Measurements from ENCODE around the gene RPL23.

Gene RPL23

GRCh38 chr17:38885044-38885727, 31.7 kb upstream of the RPL23 start:
- Histone ChIP-seq H3K27ac (ENCODE audit: low read depth in 2 of 2, low read length in 2 of 2) (peak overlapping the region; percentile 59 to 61), H3K9ac (ENCODE audit: low read depth in 1 of 2, low read length in 2 of 2) (peak overlapping the region; percentile 3 to 19), H3K4me1 (ENCODE audit: control insufficient read depth in 2 of 2, insufficient read depth in 2 of 2, low read length in 2 of 2) (peaks cover 61 to 65% of the 10 kb centered on the region in 2 donors)

GRCh38 chr17:38883592-38884526, 30.3 kb upstream of the RPL23 start:
- Histone ChIP-seq H3K9ac (ENCODE audit: low read depth in 1 of 2, low read length in 2 of 2) (no peak overlapping the region), H3K36me3 (ENCODE audit: control insufficient read depth in 2 of 2, insufficient read depth in 2 of 2, low read length in 2 of 2) (peaks cover 29 to 61% of the 10 kb centered on the region in 2 donors), H3K4me1 (ENCODE audit: control insufficient read depth in 2 of 2, insufficient read depth in 2 of 2, low read length in 2 of 2) (peaks cover 67 to 68% of the 10 kb centered on the region in 2 donors), H3K27me3 (ENCODE audit: control insufficient read depth in 2 of 2, insufficient read depth in 2 of 2, low read length in 2 of 2) (no peaks in the 10 kb centered on the region), H3K9me3 (ENCODE audit: control insufficient read depth in 2 of 2, low read length in 2 of 2) (no peaks in the 10 kb centered on the region), H3K27ac (ENCODE audit: low read depth in 2 of 2, low read length in 2 of 2) (peak overlapping the region; percentile 43 to 48), H3K4me3 (ENCODE audit: low read length in 2 of 2) (peak overlapping the region in 1 of 2 donors; percentile 13)

More at GRCh38 chr17:38885044-38885727, 31.7 kb upstream of the RPL23 start:
- Histone ChIP-seq H3K9me3 (ENCODE audit: control insufficient read depth in 2 of 2, low read length in 2 of 2) (no peaks in the 10 kb centered on the region), H3K36me3 (ENCODE audit: control insufficient read depth in 2 of 2, insufficient read depth in 2 of 2, low read length in 2 of 2) (peaks cover 37 to 62% of the 10 kb centered on the region in 2 donors), H3K4me3 (ENCODE audit: low read length in 2 of 2) (peak overlapping the region in 1 of 2 donors; percentile 26), H3K27me3 (ENCODE audit: control insufficient read depth in 2 of 2, insufficient read depth in 2 of 2, low read length in 2 of 2) (no peaks in the 10 kb centered on the region)

- Histone ChIP-seq H3K4me3 (ENCODE audit: low read length in 2 of 2) (no peak overlapping the region), H3K27ac (ENCODE audit: low read depth in 2 of 2, low read length in 2 of 2) (peak overlapping the region in 1 of 2 donors; percentile 43), H3K9ac (ENCODE audit: low read depth in 1 of 2, low read length in 2 of 2) (no peak overlapping the region), H3K4me1 (ENCODE audit: control insufficient read depth in 2 of 2, insufficient read depth in 2 of 2, low read length in 2 of 2) (peaks cover 68 to 73% of the 10 kb centered on the region in 2 donors), H3K27me3 (ENCODE audit: control insufficient read depth in 2 of 2, insufficient read depth in 2 of 2, low read length in 2 of 2) (no peaks in the 10 kb centered on the region), H3K9me3 (ENCODE audit: control insufficient read depth in 2 of 2, low read length in 2 of 2) (no peaks in the 10 kb centered on the region), H3K36me3 (ENCODE audit: control insufficient read depth in 2 of 2, insufficient read depth in 2 of 2, low read length in 2 of 2) (peaks cover 35 to 64% of the 10 kb centered on the region in 2 donors)
Measured at GRCh38 chr17:38882870-38883269, 29.3 kb upstream of the RPL23 start.

- peak overlapping the region; percentile 11 to 13 for H3K27ac ChIP-seq (ENCODE audit: low read depth in 2 of 2, low read length in 2 of 2)
- no peak overlapping the region for H3K9ac ChIP-seq (ENCODE audit: low read depth in 1 of 2, low read length in 2 of 2)
- no peak overlapping the region for H3K4me3 ChIP-seq (ENCODE audit: low read length in 2 of 2)
- H3K27me3 ChIP-seq (ENCODE audit: control insufficient read depth in 2 of 2, insufficient read depth in 2 of 2, low read length in 2 of 2) = no peaks in the 10 kb centered on the region
- no peaks in the 10 kb centered on the region for H3K9me3 ChIP-seq (ENCODE audit: control insufficient read depth in 2 of 2, low read length in 2 of 2)
- H3K36me3 ChIP-seq (ENCODE audit: control insufficient read depth in 2 of 2, insufficient read depth in 2 of 2, low read length in 2 of 2) = peaks cover 33 to 61% of the 10 kb centered on the region in 2 donors
- H3K4me1 ChIP-seq (ENCODE audit: control insufficient read depth in 2 of 2, insufficient read depth in 2 of 2, low read length in 2 of 2) = peaks cover 70 to 78% of the 10 kb centered on the region in 2 donors
Measured at GRCh38 chr17:38881600-38882191, 28.2 kb upstream of the RPL23 start.

GRCh38 chr17:38879878-38880665, 26.6 kb upstream of the RPL23 start:
- Histone ChIP-seq H3K36me3 (ENCODE audit: control insufficient read depth in 2 of 2, insufficient read depth in 2 of 2, low read length in 2 of 2) (peaks cover 33 to 52% of the 10 kb centered on the region in 2 donors), H3K4me3 (ENCODE audit: low read length in 2 of 2) (peak overlapping the region in 1 of 2 donors; percentile 20), H3K4me1 (ENCODE audit: control insufficient read depth in 2 of 2, insufficient read depth in 2 of 2, low read length in 2 of 2) (peaks cover 55 to 68% of the 10 kb centered on the region in 2 donors), H3K27me3 (ENCODE audit: control insufficient read depth in 2 of 2, insufficient read depth in 2 of 2, low read length in 2 of 2) (no peaks in the 10 kb centered on the region), H3K27ac (ENCODE audit: low read depth in 2 of 2, low read length in 2 of 2) (peak overlapping the region; percentile 35 to 43), H3K9ac (ENCODE audit: low read depth in 1 of 2, low read length in 2 of 2) (peak overlapping the region in 1 of 2 donors; percentile 7), H3K9me3 (ENCODE audit: control insufficient read depth in 2 of 2, low read length in 2 of 2) (no peaks in the 10 kb centered on the region)

GRCh38 chr17:38877130-38877851, 23.8 kb upstream of the RPL23 start:
- no peak overlapping the region for H3K4me3 ChIP-seq (ENCODE audit: low read length in 2 of 2)
- peak overlapping the region in 1 of 2 donors; percentile 17 for H3K27ac ChIP-seq (ENCODE audit: low read depth in 2 of 2, low read length in 2 of 2)
- H3K27me3 ChIP-seq (ENCODE audit: control insufficient read depth in 2 of 2, insufficient read depth in 2 of 2, low read length in 2 of 2) = no peaks in the 10 kb centered on the region
- no peaks in the 10 kb centered on the region for H3K9me3 ChIP-seq (ENCODE audit: control insufficient read depth in 2 of 2, low read length in 2 of 2)
- H3K4me1 ChIP-seq (ENCODE audit: control insufficient read depth in 2 of 2, insufficient read depth in 2 of 2, low read length in 2 of 2) = peaks cover 61 to 74% of the 10 kb centered on the region in 2 donors
- no peak overlapping the region for H3K9ac ChIP-seq (ENCODE audit: low read depth in 1 of 2, low read length in 2 of 2)
- H3K36me3 ChIP-seq (ENCODE audit: control insufficient read depth in 2 of 2, insufficient read depth in 2 of 2, low read length in 2 of 2) = peaks cover 25 to 54% of the 10 kb centered on the region in 2 donors

- H3K27me3 ChIP-seq (ENCODE audit: control insufficient read depth in 2 of 2, insufficient read depth in 2 of 2, low read length in 2 of 2) = no peaks in the 10 kb centered on the region
- no peak overlapping the region for H3K9ac ChIP-seq (ENCODE audit: low read depth in 1 of 2, low read length in 2 of 2)
- peaks cover 17 to 44% of the 10 kb centered on the region in 2 donors for H3K36me3 ChIP-seq (ENCODE audit: control insufficient read depth in 2 of 2, insufficient read depth in 2 of 2, low read length in 2 of 2)
- peaks cover 54 to 71% of the 10 kb centered on the region in 2 donors for H3K4me1 ChIP-seq (ENCODE audit: control insufficient read depth in 2 of 2, insufficient read depth in 2 of 2, low read length in 2 of 2)
- H3K27ac ChIP-seq (ENCODE audit: low read depth in 2 of 2, low read length in 2 of 2) = peak overlapping the region in 1 of 2 donors; percentile 4
- H3K9me3 ChIP-seq (ENCODE audit: control insufficient read depth in 2 of 2, low read length in 2 of 2) = no peaks in the 10 kb centered on the region
- no peak overlapping the region for H3K4me3 ChIP-seq (ENCODE audit: low read length in 2 of 2)
Measured at GRCh38 chr17:38875477-38876075, 22.1 kb upstream of the RPL23 start.

GRCh38 chr17:38874505-38875400, 21.2 kb upstream of the RPL23 start:
- Histone ChIP-seq H3K4me1 (ENCODE audit: control insufficient read depth in 2 of 2, insufficient read depth in 2 of 2, low read length in 2 of 2) (peaks cover 47 to 63% of the 10 kb centered on the region in 2 donors), H3K27ac (ENCODE audit: low read depth in 2 of 2, low read length in 2 of 2) (no peak overlapping the region), H3K27me3 (ENCODE audit: control insufficient read depth in 2 of 2, insufficient read depth in 2 of 2, low read length in 2 of 2) (no peaks in the 10 kb centered on the region), H3K36me3 (ENCODE audit: control insufficient read depth in 2 of 2, insufficient read depth in 2 of 2, low read length in 2 of 2) (peaks cover 13 to 37% of the 10 kb centered on the region in 2 donors), H3K4me3 (ENCODE audit: low read length in 2 of 2) (no peak overlapping the region), H3K9me3 (ENCODE audit: control insufficient read depth in 2 of 2, low read length in 2 of 2) (no peaks in the 10 kb centered on the region), H3K9ac (ENCODE audit: low read depth in 1 of 2, low read length in 2 of 2) (no peak overlapping the region)
